ENCODE data around the gene ARSB.

Gene ARSB

GRCh38 chr5:79021753-79022152, 36.6 kb upstream of the ARSB start:
- no peak overlapping the region for H3K27ac ChIP-seq
- peaks cover 0 to 10% (median 8%) of the 10 kb centered on the region in 10 experiments; a peak in 12 of 20 replicates for H3K4me1 ChIP-seq
- no peaks in the 10 kb centered on the region for H3K27me3 ChIP-seq
- no peak overlapping the region for H3K4me3 ChIP-seq
- H3K36me3 ChIP-seq = no peaks in the 10 kb centered on the region
- no peaks in the 10 kb centered on the region for H4K20me1 ChIP-seq
- TF ChIP-seq Cebpa-rat (IDR thresholded peaks at IDR 0.05) = no peak
- peak overlapping the region in 6 of 11 experiments; percentile 2 to 31 (median 20); a peak in 4 of 22 replicates for H3K4me2 ChIP-seq
- H3K9me3 ChIP-seq (replicated peaks in 1 of 11) = no peaks in the 10 kb centered on the region
- H3K9ac ChIP-seq = peak overlapping the region in 1 of 11 experiments; percentile 10; a peak in 1 of 22 replicates

- H4K20me1 ChIP-seq = no peaks in the 10 kb centered on the region
- H3K4me1 ChIP-seq = peaks cover 0 to 10% (median 8%) of the 10 kb centered on the region in 10 experiments; a peak in 12 of 20 replicates
- H3K4me3 ChIP-seq = no peak overlapping the region
- no peak overlapping the region for H3K27ac ChIP-seq
- no peaks in the 10 kb centered on the region for H3K36me3 ChIP-seq
- H3K4me2 ChIP-seq = peak overlapping the region in 2 of 11 experiments; percentile 27 to 31; a peak in 2 of 22 replicates
- no peaks in the 10 kb centered on the region for H3K9me3 ChIP-seq (replicated peaks in 1 of 11)
- H3K9ac ChIP-seq = no peak overlapping the region
- TF ChIP-seq Cebpa-rat (IDR thresholded peaks at IDR 0.05) = no peak
- no peaks in the 10 kb centered on the region for H3K27me3 ChIP-seq
Observed at GRCh38 chr5:79020861-79021561, 35.9 kb upstream of the ARSB start.

GRCh38 chr5:79014631-79015030, 29.5 kb upstream of the ARSB start:
- Histone ChIP-seq H4K20me1 (no peaks in the 10 kb centered on the region), H3K4me2 (no peak overlapping the region), H3K4me1 (no peaks in the 10 kb centered on the region), H3K9me3 (replicated peaks in 1 of 11) (peaks cover 9 to 18% (median 12%) of the 10 kb centered on the region in 11 experiments; a peak in 20 of 22 replicates), H3K27me3 (no peaks in the 10 kb centered on the region), H3K27ac (no peak overlapping the region), H3K36me3 (no peaks in the 10 kb centered on the region), H3K4me3 (no peak overlapping the region), H3K9ac (no peak overlapping the region)
- no peak for TF ChIP-seq Cebpa-rat (IDR thresholded peaks at IDR 0.05)

- Histone ChIP-seq H3K4me3 (no peak overlapping the region), H4K20me1 (no peaks in the 10 kb centered on the region), H3K27me3 (no peaks in the 10 kb centered on the region), H3K4me2 (no peak overlapping the region), H3K9me3 (replicated peaks in 1 of 11) (peaks cover 9 to 18% (median 12%) of the 10 kb centered on the region in 11 experiments; a peak in 20 of 22 replicates), H3K36me3 (no peaks in the 10 kb centered on the region), H3K27ac (no peak overlapping the region), H3K9ac (no peak overlapping the region), H3K4me1 (no peaks in the 10 kb centered on the region)
- no peak for TF ChIP-seq Cebpa-rat (IDR thresholded peaks at IDR 0.05)
Observed at GRCh38 chr5:79011869-79012268, 26.8 kb upstream of the ARSB start.

GRCh38 chr5:79011219-79011836, 26.2 kb upstream of the ARSB start:
- Histone ChIP-seq H3K9ac (no peak overlapping the region), H3K27me3 (no peaks in the 10 kb centered on the region), H3K4me2 (no peak overlapping the region), H3K36me3 (no peaks in the 10 kb centered on the region), H3K27ac (no peak overlapping the region), H4K20me1 (no peaks in the 10 kb centered on the region), H3K9me3 (replicated peaks in 1 of 11) (peaks cover 9 to 18% (median 12%) of the 10 kb centered on the region in 11 experiments; a peak in 20 of 22 replicates), H3K4me3 (no peak overlapping the region), H3K4me1 (no peaks in the 10 kb centered on the region)
- no peak for TF ChIP-seq Cebpa-rat (IDR thresholded peaks at IDR 0.05)

GRCh38 chr5:79008362-79008761, 23.3 kb upstream of the ARSB start:
- H3K4me3 ChIP-seq = no peak overlapping the region
- no peak overlapping the region for H3K4me2 ChIP-seq
- no peak for TF ChIP-seq Cebpa-rat (IDR thresholded peaks at IDR 0.05)
- H4K20me1 ChIP-seq = no peaks in the 10 kb centered on the region
- H3K27me3 ChIP-seq = no peaks in the 10 kb centered on the region
- H3K27ac ChIP-seq = no peak overlapping the region
- H3K4me1 ChIP-seq = no peaks in the 10 kb centered on the region
- peaks cover 9 to 15% (median 12%) of the 10 kb centered on the region in 11 experiments; a peak in 20 of 22 replicates for H3K9me3 ChIP-seq (replicated peaks in 1 of 11)
- no peaks in the 10 kb centered on the region for H3K36me3 ChIP-seq
- no peak overlapping the region for H3K9ac ChIP-seq

- no peak overlapping the region for H3K4me3 ChIP-seq
- H3K27me3 ChIP-seq = no peaks in the 10 kb centered on the region
- H3K4me1 ChIP-seq = no peaks in the 10 kb centered on the region
- H3K9me3 ChIP-seq (replicated peaks in 1 of 11) = peaks cover 7 to 12% (median 9%) of the 10 kb centered on the region in 11 experiments; a peak in 20 of 22 replicates
- no peaks in the 10 kb centered on the region for H4K20me1 ChIP-seq
- no peak overlapping the region for H3K4me2 ChIP-seq
- TF ChIP-seq Cebpa-rat (IDR thresholded peaks at IDR 0.05) = no peak
- no peak overlapping the region for H3K27ac ChIP-seq
- no peak overlapping the region for H3K9ac ChIP-seq
- no peaks in the 10 kb centered on the region for H3K36me3 ChIP-seq
Observed at GRCh38 chr5:79007872-79008271, 22.8 kb upstream of the ARSB start.

- no peaks in the 10 kb centered on the region for H3K27me3 ChIP-seq
- H3K27ac ChIP-seq = no peak overlapping the region
- H3K9ac ChIP-seq = no peak overlapping the region
- no peaks in the 10 kb centered on the region for H3K4me1 ChIP-seq
- no peak for TF ChIP-seq Cebpa-rat (IDR thresholded peaks at IDR 0.05)
- H3K4me3 ChIP-seq = no peak overlapping the region
- no peaks in the 10 kb centered on the region for H4K20me1 ChIP-seq
- no peaks in the 10 kb centered on the region for H3K9me3 ChIP-seq (replicated peaks in 1 of 11)
- H3K4me2 ChIP-seq = no peak overlapping the region
- no peaks in the 10 kb centered on the region for H3K36me3 ChIP-seq
Observed at GRCh38 chr5:79005936-79006631, 21.0 kb upstream of the ARSB start.

- H3K4me1 ChIP-seq = no peaks in the 10 kb centered on the region
- no peaks in the 10 kb centered on the region for H4K20me1 ChIP-seq
- H3K4me3 ChIP-seq = no peak overlapping the region
- no peaks in the 10 kb centered on the region for H3K27me3 ChIP-seq
- H3K36me3 ChIP-seq = no peaks in the 10 kb centered on the region
- no peak overlapping the region for H3K27ac ChIP-seq
- TF ChIP-seq Cebpa-rat (IDR thresholded peaks at IDR 0.05) = no peak
- H3K9me3 ChIP-seq (replicated peaks in 1 of 11) = no peaks in the 10 kb centered on the region
- no peak overlapping the region for H3K9ac ChIP-seq
- no peak overlapping the region for H3K4me2 ChIP-seq
Observed at GRCh38 chr5:79005151-79005550, 20.0 kb upstream of the ARSB start.
